Upper lobe of left lung (tissue), 6 donors: ENCODE measurements around the gene FLII. TPM values are rescaled to one million over a fixed set of nuclear protein-coding genes. Genes with fewer than 3 reads are reported as not detected.

ENCODE experiments used
- ATAC-seq, 2 donors: fragments of 200-7000 bp; cut with Tn5 transposase; one replicate each; pipeline ENCODE4 v1.9.1; 2022; ENCODE audit warnings: mild to moderate bottlenecking in 2 of 2, moderate library complexity in 2 of 2; ENCODE audit not compliant: low FRiP score in 2 of 2
- DNase-seq, 2 donors: peaks; one replicate each; pipeline ENCODE4 v3.0.0-alpha.2; 2019 to 2020
- H3K27ac ChIP-seq, 4 donors: fragments of 200-600 bp; sonication (generic); one replicate each; pipeline ENCODE4 v1.5.1; 2016 to 2019
- H3K27me3 ChIP-seq, 4 donors: fragments of 200-600 bp; sonication (generic); one replicate each; pipeline ENCODE4 v1.5.1; 2017 to 2019
- H3K36me3 ChIP-seq, 4 donors: fragments of 200-600 bp; sonication (generic); one replicate each; pipeline ENCODE4 v1.5.1; 2016 to 2019
- H3K4me1 ChIP-seq, 4 donors: fragments of 200-600 bp; sonication (generic); one replicate each; pipeline ENCODE4 v1.5.1; 2018 to 2019
- H3K4me3 ChIP-seq, 4 donors: fragments of 200-600 bp; sonication (generic); one replicate each; pipeline ENCODE4 v1.5.1; 2017 to 2019; ENCODE audit warnings: mild to moderate bottlenecking in 2 of 4, moderate library complexity in 1 of 4
- H3K9me3 ChIP-seq, 4 donors: fragments of 200-600 bp; sonication (generic); one replicate each; pipeline ENCODE4 v1.5.1; 2018 to 2019
- CTCF ChIP-seq, 6 experiments: fragments of 450-650 bp in 4 of 6; fragments of 200-600 bp in 2 of 6; sonication (generic) in 2 of 6; IDR thresholded peaks; one replicate each; pipeline ENCODE4 v1.5.1; 2016 to 2019; ENCODE audit warnings: antibody characterized with exemption in 6 of 6
- EP300 ChIP-seq, 4 donors: sonication (generic); formaldehyde crosslinking; IDR thresholded peaks; one replicate each; pipeline ENCODE4 v1.5.1; 2017; ENCODE audit warnings: antibody characterized with exemption in 4 of 4, control low read depth in 2 of 4
- POLR2A ChIP-seq, 4 donors: fragments of 450-650 bp; IDR thresholded peaks; one replicate each; pipeline ENCODE4 v1.5.1; 2016 to 2017; ENCODE audit warnings: antibody characterized with exemption in 4 of 4, mild to moderate bottlenecking in 2 of 4
- POLR2AphosphoS5 ChIP-seq, 2 donors: sonication (generic); formaldehyde crosslinking; IDR thresholded peaks; one replicate each; pipeline ENCODE4 v1.5.1; 2017; ENCODE audit warnings: antibody characterized with exemption in 2 of 2
- WGBS, 2 donors: methylation state at CpG; one replicate each; pipeline ENCODE4 v1.1.5; 2017 to 2018; 5-methylcytosine and 5-hydroxymethylcytosine counted together
- total RNA-seq, 6 donors: library from RNA; depleted of rRNA in 4 of 6; stranded (reverse); fragments of >200 nt in 4 of 6; gene quantifications; one replicate each; pipeline versions ENCODE4 v1.1.0 to v1.2.1, GENCODE V29; 2016 to 2021
- donor health status: DM: no; HTN: no; CAD: no; lungs with moderate emphysema.
- donor health status: DM: no; HTN: yes; CAD: no; lungs with severe emphysema.

Gene FLII
- total RNA-seq, 6 donors from 2014 or later: 313 to 552 (median 376) TPM

DNA sequence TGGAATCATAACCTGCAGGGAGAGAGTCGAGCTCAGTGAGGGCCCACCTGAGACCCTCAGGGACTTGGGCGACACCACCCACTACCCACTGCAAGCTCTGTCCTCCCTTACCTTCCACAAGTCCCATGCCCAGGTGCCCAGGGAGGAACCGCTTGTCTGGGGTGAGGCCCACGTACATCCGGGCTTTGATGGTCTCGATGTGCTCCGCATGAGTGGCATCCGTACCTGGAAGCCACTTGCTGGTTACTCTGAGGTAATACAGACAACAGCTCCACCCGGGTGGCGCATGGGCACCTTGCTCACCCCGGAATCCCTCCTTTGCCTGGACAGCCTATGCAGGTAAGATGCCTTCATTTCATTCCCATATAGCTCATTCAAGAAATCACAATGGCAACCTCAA lies 26.8 kb upstream of the FLII start:
- H3K27me3 ChIP-seq: no peaks in the 10 kb centered on the region
- H3K4me3 ChIP-seq: no peak overlapping the region
- WGBS, 2 donors: 98 to 100% methylated on average over 7 to 11 of the region's 11 CpGs
- H3K27ac ChIP-seq: no peak overlapping the region
- ATAC-seq (no peak), DNase-seq (no peak)
- H3K4me1 ChIP-seq: no peaks in the 10 kb centered on the region
- H3K9me3 ChIP-seq: no peaks in the 10 kb centered on the region
- TF ChIP-seq EP300 (IDR thresholded peaks at IDR 0.05) (no peak), POLR2A (IDR thresholded peaks at IDR 0.05) (no peak), CTCF (IDR thresholded peaks at IDR 0.05) (no peak), POLR2AphosphoS5 (IDR thresholded peaks at IDR 0.05) (no peak)
- H3K36me3 ChIP-seq: peaks cover 23 to 99% (median 84%) of the 10 kb centered on the region in 4 donors

- Histone ChIP-seq H3K9me3 (no peaks in the 10 kb centered on the region), H3K27me3 (no peaks in the 10 kb centered on the region), H3K4me1 (no peaks in the 10 kb centered on the region), H3K4me3 (no peak overlapping the region), H3K27ac (no peak overlapping the region), H3K36me3 (peaks cover 31 to 99% (median 85%) of the 10 kb centered on the region in 4 donors)
- no peak for DNase-seq
- ATAC-seq: no peak
- 86 to 97% methylated on average over 6 of the region's 6 CpGs for WGBS, 2 donors
- TF ChIP-seq EP300 (IDR thresholded peaks at IDR 0.05) (no peak), CTCF (IDR thresholded peaks at IDR 0.05) (no peak), POLR2A (IDR thresholded peaks at IDR 0.05) (no peak), POLR2AphosphoS5 (IDR thresholded peaks at IDR 0.05) (no peak)
Observed at GRCh38 chr17:18281788-18282187, 23.2 kb upstream of the FLII start.

- ATAC-seq: no peak
- TF ChIP-seq EP300 (IDR thresholded peaks at IDR 0.05): no peak
- TF ChIP-seq POLR2AphosphoS5 (IDR thresholded peaks at IDR 0.05): no peak
- TF ChIP-seq CTCF (IDR thresholded peaks at IDR 0.05): no peak
- no peak for TF ChIP-seq POLR2A (IDR thresholded peaks at IDR 0.05)
- Histone ChIP-seq H3K4me3 (no peak overlapping the region), H3K4me1 (no peaks in the 10 kb centered on the region), H3K36me3 (peaks cover 33 to 100% (median 85%) of the 10 kb centered on the region in 4 donors), H3K9me3 (no peaks in the 10 kb centered on the region), H3K27ac (peak overlapping the region in 3 of 4 donors; percentile 37 to 62 (median 40)), H3K27me3 (no peaks in the 10 kb centered on the region)
- WGBS, 2 donors: 70 to 77% methylated on average over 5 of the region's 5 CpGs
- DNase-seq: no peak
Observed at GRCh38 chr17:18280766-18281371, 22.3 kb upstream of the FLII start.

GRCh38 chr17:18280249-18280648 lies 21.7 kb upstream of the FLII start:
- Histone ChIP-seq H3K27ac (peak overlapping the region in 3 of 4 donors; percentile 37 to 62 (median 40)), H3K36me3 (peaks cover 33 to 95% (median 81%) of the 10 kb centered on the region in 4 donors), H3K4me3 (no peak overlapping the region), H3K27me3 (no peaks in the 10 kb centered on the region), H3K4me1 (no peaks in the 10 kb centered on the region), H3K9me3 (no peaks in the 10 kb centered on the region)
- TF ChIP-seq POLR2A (IDR thresholded peaks at IDR 0.05) (no peak), POLR2AphosphoS5 (IDR thresholded peaks at IDR 0.05) (no peak), EP300 (IDR thresholded peaks at IDR 0.05) (peak in 1 of 4 donors; percentile 58), CTCF (IDR thresholded peaks at IDR 0.05) (peak in 1 of 6 experiments; percentile 47)
- ATAC-seq (peak; percentile 35 to 86), DNase-seq (peak in 1 of 2 donors; percentile 86)
- WGBS, 2 donors: 79 to 80% methylated on average over 2 to 4 of the region's 4 CpGs

DNA sequence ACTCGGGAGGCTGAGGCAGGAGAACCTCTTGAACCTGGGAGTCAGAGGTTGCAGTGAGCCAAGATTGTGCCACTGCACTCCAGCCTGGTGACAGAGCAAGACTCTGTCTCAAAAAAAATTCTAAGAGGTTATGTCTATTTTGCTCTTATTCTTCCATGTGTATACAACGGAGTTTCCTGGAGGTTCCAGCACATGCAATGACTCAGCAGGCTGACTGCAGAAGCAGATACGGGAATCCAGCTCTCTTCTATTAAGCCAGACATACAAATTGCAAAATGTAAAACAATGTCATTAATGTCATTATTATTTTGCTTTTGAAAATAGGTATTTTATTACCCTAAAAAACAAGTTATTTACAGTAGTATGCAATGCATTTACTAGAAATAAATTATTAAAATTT lies 20.3 kb upstream of the FLII start:
- ATAC-seq: no peak
- Histone ChIP-seq H3K27ac (no peak overlapping the region), H3K36me3 (peaks cover 40 to 93% (median 80%) of the 10 kb centered on the region in 4 donors), H3K27me3 (no peaks in the 10 kb centered on the region), H3K4me1 (no peaks in the 10 kb centered on the region), H3K9me3 (no peaks in the 10 kb centered on the region), H3K4me3 (no peak overlapping the region)
- WGBS, 2 donors: 86 to 88% methylated on average over 3 of the region's 3 CpGs
- no peak for DNase-seq
- TF ChIP-seq CTCF (IDR thresholded peaks at IDR 0.05) (no peak), EP300 (IDR thresholded peaks at IDR 0.05) (no peak), POLR2A (IDR thresholded peaks at IDR 0.05) (no peak), POLR2AphosphoS5 (IDR thresholded peaks at IDR 0.05) (no peak)
